HepG2 (cell line): ENCODE data around the gene CES5A. TPM values are rescaled to one million over a fixed set of nuclear protein-coding genes. Genes with fewer than 3 reads are reported as not detected.

Source experiments
- CEBPB ChIP-seq: IDR thresholded peaks from 2 replicates; pipeline ENCODE4 v1.6.1; 2011; ENCODE audit warnings: low read depth, low read length, improper control_type of control experiment, borderline replicate concordance
- FOXA1 ChIP-seq, 2 experiments: fragments of 450-650 bp in 1 of 2; sonication (generic) in 1 of 2; formaldehyde crosslinking in 1 of 2; IDR thresholded peaks; 2 replicates each; pipeline versions ENCODE4 v1.4.0 to v1.6.1; 2016 to 2020; ENCODE audit warnings: missing genetic modification reagents in 1 of 2
- FOXK1 ChIP-seq: sonication (generic); formaldehyde crosslinking; IDR thresholded peaks from 2 replicates; pipeline ENCODE4 v1.4.0; 2020; ENCODE audit warnings: low read depth, missing genetic modification reagents, borderline replicate concordance
- GATAD2A ChIP-seq: IDR thresholded peaks from 2 replicates; pipeline ENCODE4 v1.6.1; 2016
- HOXA5 ChIP-seq: sonication (generic); formaldehyde crosslinking; IDR thresholded peaks from 2 replicates; pipeline ENCODE4 v1.4.0; 2020; ENCODE audit warnings: missing genetic modification reagents
- HOXA9 ChIP-seq: sonication (generic); formaldehyde crosslinking; IDR thresholded peaks from 2 replicates; pipeline ENCODE4 v1.8.1; 2022; ENCODE audit warnings: missing genetic modification reagents, mild to moderate bottlenecking, moderate library complexity, borderline replicate concordance
- MAFF ChIP-seq: IDR thresholded peaks from 2 replicates; pipeline ENCODE4 v1.6.1; 2011; ENCODE audit warnings: low read depth, low read length, improper control_type of control experiment
- MEF2D ChIP-seq: sonication (generic); formaldehyde crosslinking; IDR thresholded peaks from 2 replicates; pipeline ENCODE4 v1.5.1; 2020; ENCODE audit warnings: mild to moderate bottlenecking, missing genetic modification reagents
- MEIS2 ChIP-seq: sonication (generic); formaldehyde crosslinking; IDR thresholded peaks from 2 replicates; pipeline ENCODE4 v1.9.0; 2021; ENCODE audit warnings: mild to moderate bottlenecking, missing genetic modification reagents
- MLX ChIP-seq: IDR thresholded peaks from 2 replicates; pipeline ENCODE4 v1.6.1; 2016
- U2AF2 ChIP-seq: fragments of 200-400 bp; formaldehyde crosslinking; IDR thresholded peaks from 2 replicates; pipeline ENCODE4 v1.6.1; 2017; ENCODE audit warnings: low read depth, mild to moderate bottlenecking, low read length
- ZNF644 ChIP-seq: IDR thresholded peaks from 2 replicates; pipeline ENCODE4 v1.6.1; 2016; ENCODE audit warnings: low read depth
- polyA plus RNA-seq, 8 experiments: library from polyadenylated mRNA; depleted of rRNA in 3 of 8; stranded (reverse) in 7 of 8; unstranded in 1 of 8; fragments of >200 nt; fragmentation: Illumina TruSeq in 4 of 8; extraction: Trizol in 4 of 8; gene quantifications; 2 replicates each; pipeline versions ENCODE4 v1.2.1 to v1.2.3, GENCODE V29; 2011 to 2016; ENCODE audit warnings: low read depth in 4 of 8, missing spikeins in 1 of 8, mixed read lengths in 1 of 8; ENCODE audit not compliant: insufficient read depth in 1 of 8
- total RNA-seq, 5 experiments: library from RNA; depleted of rRNA; stranded (reverse); fragments of >200 nt; fragmentation: Illumina TruSeq; extraction: Trizol; gene quantifications; 2 replicates each; pipeline ENCODE4 v1.2.3, GENCODE V29; 2016; ENCODE audit warnings: low read depth in 1 of 5
- TF ChIP-seq, protein P1 (sequence below): IDR thresholded peaks from 2 replicates; pipeline ENCODE4 v1.4.0; 2020; ENCODE audit warnings: mild to moderate bottlenecking, missing genetic modification reagents

Gene CES5A
- total and polyA plus RNA-seq, 2 of the 13 experiments (the other 11 are each of a cell fraction or from before 2014, with no cell fraction given), result not detected

DNA sequence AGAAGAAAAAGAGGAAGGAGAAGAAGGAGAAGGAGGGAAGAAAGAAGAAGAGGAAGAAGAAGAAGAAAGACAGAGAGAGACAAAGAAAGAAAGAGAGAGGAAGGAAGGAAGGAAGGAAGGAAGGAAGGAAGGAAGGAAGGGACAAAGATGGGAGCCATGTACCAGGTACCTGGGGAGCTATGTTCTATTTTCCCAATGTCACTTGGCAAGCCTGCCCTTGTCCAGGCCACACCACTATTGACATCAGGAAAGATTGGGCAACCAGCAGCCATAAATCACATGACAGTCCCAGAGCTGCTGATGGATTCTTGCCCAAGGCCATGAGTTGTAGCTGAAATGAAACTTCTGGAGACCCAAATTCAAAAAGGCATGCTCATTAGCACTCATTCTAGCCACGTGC, 39.6 kb downstream of the CES5A start (continued):
- TF ChIP-seq CEBPB, result peak; percentile 98
- TF ChIP-seq, protein P1, sequence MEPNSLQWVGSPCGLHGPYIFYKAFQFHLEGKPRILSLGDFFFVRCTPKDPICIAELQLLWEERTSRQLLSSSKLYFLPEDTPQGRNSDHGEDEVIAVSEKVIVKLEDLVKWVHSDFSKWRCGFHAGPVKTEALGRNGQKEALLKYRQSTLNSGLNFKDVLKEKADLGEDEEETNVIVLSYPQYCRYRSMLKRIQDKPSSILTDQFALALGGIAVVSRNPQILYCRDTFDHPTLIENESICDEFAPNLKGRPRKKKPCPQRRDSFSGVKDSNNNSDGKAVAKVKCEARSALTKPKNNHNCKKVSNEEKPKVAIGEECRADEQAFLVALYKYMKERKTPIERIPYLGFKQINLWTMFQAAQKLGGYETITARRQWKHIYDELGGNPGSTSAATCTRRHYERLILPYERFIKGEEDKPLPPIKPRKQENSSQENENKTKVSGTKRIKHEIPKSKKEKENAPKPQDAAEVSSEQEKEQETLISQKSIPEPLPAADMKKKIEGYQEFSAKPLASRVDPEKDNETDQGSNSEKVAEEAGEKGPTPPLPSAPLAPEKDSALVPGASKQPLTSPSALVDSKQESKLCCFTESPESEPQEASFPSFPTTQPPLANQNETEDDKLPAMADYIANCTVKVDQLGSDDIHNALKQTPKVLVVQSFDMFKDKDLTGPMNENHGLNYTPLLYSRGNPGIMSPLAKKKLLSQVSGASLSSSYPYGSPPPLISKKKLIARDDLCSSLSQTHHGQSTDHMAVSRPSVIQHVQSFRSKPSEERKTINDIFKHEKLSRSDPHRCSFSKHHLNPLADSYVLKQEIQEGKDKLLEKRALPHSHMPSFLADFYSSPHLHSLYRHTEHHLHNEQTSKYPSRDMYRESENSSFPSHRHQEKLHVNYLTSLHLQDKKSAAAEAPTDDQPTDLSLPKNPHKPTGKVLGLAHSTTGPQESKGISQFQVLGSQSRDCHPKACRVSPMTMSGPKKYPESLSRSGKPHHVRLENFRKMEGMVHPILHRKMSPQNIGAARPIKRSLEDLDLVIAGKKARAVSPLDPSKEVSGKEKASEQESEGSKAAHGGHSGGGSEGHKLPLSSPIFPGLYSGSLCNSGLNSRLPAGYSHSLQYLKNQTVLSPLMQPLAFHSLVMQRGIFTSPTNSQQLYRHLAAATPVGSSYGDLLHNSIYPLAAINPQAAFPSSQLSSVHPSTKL (CRISPR knock-in tag), result peak; percentile 51
- no peak for TF ChIP-seq MEF2D (CRISPR knock-in tag)
- peak; percentile 84; the same call in 1 of the 2 replicates for TF ChIP-seq ZNF644 (CRISPR knock-in tag)
- peak; percentile 46; the same call in 1 of the 2 replicates for TF ChIP-seq GATAD2A
- TF ChIP-seq MEIS2 (CRISPR knock-in tag), result peak; percentile 60; the same call in 1 of the 2 replicates
- TF ChIP-seq FOXA1 (IDR thresholded peaks at IDR 0.05), result no peak
- TF ChIP-seq FOXA1 (CRISPR knock-in tag; IDR thresholded peaks at IDR 0.05), result peak; percentile 81
- TF ChIP-seq MAFF, result no peak
- TF ChIP-seq HOXA5, result peak; percentile 77; the same call in 1 of the 2 replicates
- peak; percentile 94 for TF ChIP-seq HOXA9 (CRISPR knock-in tag)
- peak; percentile 38; the same call in 1 of the 2 replicates for TF ChIP-seq FOXK1 (CRISPR knock-in tag)
- TF ChIP-seq U2AF2, result peak; percentile 78; the same call in 1 of the 2 replicates
- 0 out of 2 replicates have a peak, but pooled peaks have one; percentile 28 for TF ChIP-seq MLX (CRISPR knock-in tag)
